Rectal smooth muscle tissue (tissue), 1 donor: Measurements from ENCODE around the gene NCAPG2.
A peak's percentile ranks its signal among the peaks of the same experiment; 100 is the strongest.

Source experiments
- H3K27ac ChIP-seq: one replicate; pipeline ENCODE4 v1.7.0; 2013; ENCODE audit warnings: low read depth, low read length, inconsistent platforms
- H3K27me3 ChIP-seq: one replicate; pipeline ENCODE4 v1.7.0; 2013; ENCODE audit warnings: low read length; ENCODE audit not compliant: control insufficient read depth, insufficient read depth
- H3K36me3 ChIP-seq: one replicate; pipeline ENCODE4 v1.7.0; 2013; ENCODE audit warnings: low read length; ENCODE audit not compliant: control insufficient read depth, insufficient read depth
- H3K4me1 ChIP-seq: one replicate; pipeline ENCODE4 v1.7.0; 2013; ENCODE audit warnings: low read length; ENCODE audit not compliant: control insufficient read depth, insufficient read depth
- H3K4me3 ChIP-seq: one replicate; pipeline ENCODE4 v1.7.0; 2013; ENCODE audit warnings: low read length
- H3K9ac ChIP-seq: one replicate; pipeline ENCODE4 v1.7.0; 2013; ENCODE audit warnings: low read length

The NCAPG2 gene

GRCh38 chr7:158588878-158589442, 115.6 kb downstream of the NCAPG2 start:
- no peak overlapping the region for H3K9ac ChIP-seq
- H3K27me3 ChIP-seq, result peaks cover 9% of the 10 kb centered on the region
- no peak overlapping the region for H3K4me3 ChIP-seq
- peaks cover 7% of the 10 kb centered on the region for H3K4me1 ChIP-seq
- no peaks in the 10 kb centered on the region for H3K36me3 ChIP-seq
- H3K27ac ChIP-seq, result no peak overlapping the region

GRCh38 chr7:158588085-158588877, 116.3 kb downstream of the NCAPG2 start:
- Histone ChIP-seq H3K36me3 (no peaks in the 10 kb centered on the region), H3K27me3 (peaks cover 9% of the 10 kb centered on the region), H3K4me1 (peaks cover 7% of the 10 kb centered on the region), H3K4me3 (no peak overlapping the region), H3K27ac (no peak overlapping the region), H3K9ac (no peak overlapping the region)

GRCh38 chr7:158587162-158588084, 117.2 kb downstream of the NCAPG2 start, which contains the start of gene PTPRN2:
TSS of gene PTPRN2 (minus strand) at chr7:158587823.
- Histone ChIP-seq H3K9ac (no peak within 1 kb of the TSS), H3K27ac (no peak within 1 kb of the TSS), H3K4me3 (peak within 1 kb of the TSS; percentile 32), H3K27me3 (peaks cover 9% of the 10 kb centered on the region), H3K36me3 (no peaks in the 10 kb centered on the region), H3K4me1 (peaks cover 7% of the 10 kb centered on the region)

GRCh38 chr7:158586499-158587161, 118.0 kb downstream of the NCAPG2 start:
- H3K4me3 ChIP-seq, result peak overlapping the region; percentile 15
- H3K36me3 ChIP-seq, result no peaks in the 10 kb centered on the region
- no peak overlapping the region for H3K9ac ChIP-seq
- peaks cover 9% of the 10 kb centered on the region for H3K27me3 ChIP-seq
- peaks cover 7% of the 10 kb centered on the region for H3K4me1 ChIP-seq
- H3K27ac ChIP-seq, result no peak overlapping the region

- Histone ChIP-seq H3K9ac (no peak overlapping the region), H3K4me1 (peaks cover 7% of the 10 kb centered on the region), H3K27ac (no peak overlapping the region), H3K27me3 (peaks cover 9% of the 10 kb centered on the region), H3K4me3 (peak overlapping the region; percentile 6), H3K36me3 (no peaks in the 10 kb centered on the region)
Measured at GRCh38 chr7:158585721-158586498, 118.7 kb downstream of the NCAPG2 start.

GRCh38 chr7:158584407-158584806, 120.2 kb downstream of the NCAPG2 start:
- no peaks in the 10 kb centered on the region for H3K36me3 ChIP-seq
- H3K27me3 ChIP-seq, result peaks cover 9% of the 10 kb centered on the region
- no peak overlapping the region for H3K4me3 ChIP-seq
- no peak overlapping the region for H3K27ac ChIP-seq
- peaks cover 7% of the 10 kb centered on the region for H3K4me1 ChIP-seq
- no peak overlapping the region for H3K9ac ChIP-seq

GRCh38 chr7:158583810-158584209, 120.8 kb downstream of the NCAPG2 start:
- peaks cover 9% of the 10 kb centered on the region for H3K27me3 ChIP-seq
- no peak overlapping the region for H3K4me3 ChIP-seq
- peaks cover 7% of the 10 kb centered on the region for H3K4me1 ChIP-seq
- H3K9ac ChIP-seq, result no peak overlapping the region
- no peaks in the 10 kb centered on the region for H3K36me3 ChIP-seq
- H3K27ac ChIP-seq, result no peak overlapping the region

- peaks cover 7% of the 10 kb centered on the region for H3K4me1 ChIP-seq
- no peak overlapping the region for H3K4me3 ChIP-seq
- H3K27me3 ChIP-seq, result peaks cover 9% of the 10 kb centered on the region
- no peak overlapping the region for H3K9ac ChIP-seq
- H3K36me3 ChIP-seq, result no peaks in the 10 kb centered on the region
- H3K27ac ChIP-seq, result no peak overlapping the region
Measured at GRCh38 chr7:158583143-158583542, 121.5 kb downstream of the NCAPG2 start.

GRCh38 chr7:158582089-158582456, 122.5 kb downstream of the NCAPG2 start:
- no peak overlapping the region for H3K9ac ChIP-seq
- H3K27ac ChIP-seq, result no peak overlapping the region
- H3K4me3 ChIP-seq, result no peak overlapping the region
- peaks cover 7% of the 10 kb centered on the region for H3K4me1 ChIP-seq
- H3K27me3 ChIP-seq, result peaks cover 9% of the 10 kb centered on the region
- no peaks in the 10 kb centered on the region for H3K36me3 ChIP-seq

GRCh38 chr7:158581440-158582088, 123.0 kb downstream of the NCAPG2 start:
- Histone ChIP-seq H3K4me1 (peaks cover 7% of the 10 kb centered on the region), H3K27me3 (peaks cover 9% of the 10 kb centered on the region), H3K4me3 (no peak overlapping the region), H3K36me3 (no peaks in the 10 kb centered on the region), H3K27ac (no peak overlapping the region), H3K9ac (no peak overlapping the region)
